Left ventricle myocardium inferior (tissue), 1 donor: ENCODE measurements around the gene CHI3L1. TPM values are rescaled to one million over a fixed set of nuclear protein-coding genes. Genes with fewer than 3 reads are reported as not detected.

ENCODE experiments used
- DNase-seq: peaks from one replicate; pipeline ENCODE4 v3.0.0-alpha.2; 2020
- H3K27ac ChIP-seq: fragments of 200-600 bp; replicated peaks from 2 replicates; pipeline ENCODE4 v1.8.0; 2021
- H3K27me3 ChIP-seq: fragments of 200-600 bp; 2 replicates; pipeline ENCODE4 v1.8.0; 2021; ENCODE audit warnings: low read depth
- H3K36me3 ChIP-seq: fragments of 200-600 bp; 2 replicates; pipeline ENCODE4 v1.8.0; 2021
- H3K4me1 ChIP-seq: fragments of 200-600 bp; 2 replicates; pipeline ENCODE4 v1.8.0; 2021
- H3K4me3 ChIP-seq: fragments of 200-600 bp; 2 replicates; pipeline ENCODE4 v1.8.0; 2021; ENCODE audit warnings: mild to moderate bottlenecking, moderate library complexity
- H3K9me3 ChIP-seq: fragments of 200-600 bp; replicated peaks from 2 replicates; pipeline ENCODE4 v1.8.0; 2021
- CTCF ChIP-seq: fragments of 200-600 bp; IDR thresholded peaks from 2 replicates; pipeline ENCODE4 v1.8.0; 2021; ENCODE audit warnings: antibody characterized with exemption, mild to moderate bottlenecking, borderline replicate concordance
- intact Hi-C: fragments of 100-400 bp; cut with micrococcal nuclease; formaldehyde crosslinking; loops from one replicate; pipeline ENCODE4 v1.11.0; 2022
- total RNA-seq: library from RNA; stranded (reverse); fragmentation: NEBNext Ultra II Directional; extraction: Animal tissue kit (Norgen Biotek cat#: 25700); gene quantifications from one replicate; pipeline ENCODE4 v1.2.1, GENCODE V29; 2021
- donor health status: DM: no; HTN: yes; CAD: no; lungs with severe emphysema.

Gene CHI3L1
- total RNA-seq, 1 donor from 2014 or later, result not detected

- Histone ChIP-seq H3K4me1 (peaks cover 4% of the 10 kb centered on the region), H3K36me3 (no peaks in the 10 kb centered on the region), H3K4me3 (no peak overlapping the region), H3K27me3 (peaks cover 11% of the 10 kb centered on the region), H3K9me3 (no peaks in the 10 kb centered on the region), H3K27ac (no peak overlapping the region)
- no peak for DNase-seq
- intact Hi-C loops, result no loop called here
- no peak for TF ChIP-seq CTCF
Observed at GRCh38 chr1:203181586-203182386, 4.7 kb downstream of the CHI3L1 start.

- H3K27ac ChIP-seq, result no peak overlapping the region
- no peaks in the 10 kb centered on the region for H3K9me3 ChIP-seq
- H3K27me3 ChIP-seq, result peaks cover 11% of the 10 kb centered on the region
- H3K4me3 ChIP-seq, result no peak overlapping the region
- no peak for TF ChIP-seq CTCF
- DNase-seq, result no peak
- H3K4me1 ChIP-seq, result no peaks in the 10 kb centered on the region
- H3K36me3 ChIP-seq, result no peaks in the 10 kb centered on the region
- intact Hi-C loops, result no loop called here
Observed at GRCh38 chr1:203180611-203181330, 5.7 kb downstream of the CHI3L1 start.

GRCh38 chr1:203179667-203180005 lies 6.9 kb downstream of the CHI3L1 start:
- intact Hi-C loops, result no loop called here
- no peaks in the 10 kb centered on the region for H3K4me1 ChIP-seq
- H3K4me3 ChIP-seq, result no peak overlapping the region
- H3K27ac ChIP-seq, result no peak overlapping the region
- no peaks in the 10 kb centered on the region for H3K36me3 ChIP-seq
- no peaks in the 10 kb centered on the region for H3K9me3 ChIP-seq
- peaks cover 18% of the 10 kb centered on the region for H3K27me3 ChIP-seq
- DNase-seq, result no peak
- no peak for TF ChIP-seq CTCF

GRCh38 chr1:203178821-203179666 lies 7.5 kb downstream of the CHI3L1 start:
- no peak overlapping the region for H3K27ac ChIP-seq

More at GRCh38 chr1:203178821-203179666, 7.5 kb downstream of the CHI3L1 start:
- no peak for DNase-seq
- Histone ChIP-seq H3K4me3 (no peak overlapping the region), H3K4me1 (no peaks in the 10 kb centered on the region), H3K9me3 (no peaks in the 10 kb centered on the region), H3K27me3 (peaks cover 18% of the 10 kb centered on the region), H3K36me3 (no peaks in the 10 kb centered on the region)
- intact Hi-C loops, result no loop called here
- no peak for TF ChIP-seq CTCF
